GM12878 (cell line): ENCODE results near the gene MYBL2. TPM values are rescaled to one million over a fixed set of nuclear protein-coding genes. Genes with fewer than 3 reads are reported as not detected.

Experiments
- ATAC-seq: fragments of 200-7000 bp; cut with Tn5 transposase; 3 replicates; pipeline ENCODE4 v1.9.1; 2020; ENCODE audit warnings: mild to moderate bottlenecking, moderate library complexity
- BruUV-seq: library from RNA; stranded (reverse); fragments of 400-500 nt; replicated peaks from 2 replicates; lab custom pipeline; 2021; lab: Mats Ljungman, UMichigan
- CTCF ChIA-PET: fragments of 300-600 bp; sonication (Branson Sonifier 250); formaldehyde crosslinking; extraction: SDS; loops from one replicate; lab custom pipeline; 2021; ENCODE audit warnings: inconsistent platforms; lab: Yijun Ruan, JAX
- POLR2A ChIA-PET: fragments of 350-600 bp; formaldehyde crosslinking; extraction: SDS; loops from one replicate; lab custom pipeline; 2021; ENCODE audit warnings: inconsistent platforms; lab: Charles Lee
- RAD21 ChIA-PET: fragments of 300-600 bp; sonication (Branson Sonifier 250); formaldehyde crosslinking; loops from one replicate; lab custom pipeline; 2023; ENCODE audit warnings: antibody characterized with exemption; ENCODE audit not compliant: unreplicated experiment; lab: Charles Lee
- SMC1A ChIA-PET: fragments of 300-600 bp; sonication (Branson Sonifier 250); formaldehyde crosslinking; loops from one replicate; lab custom pipeline; 2023; ENCODE audit not compliant: unreplicated experiment, uncharacterized antibody; lab: Charles Lee
- DNase-seq: peaks from one replicate; pipeline ENCODE4 v3.0.0-alpha.2; 2011; ENCODE audit warnings: low read depth, low spot score
- FAIRE-seq: peaks from 3 replicates; lab custom pipeline; 2011; peaks lifted over from hg19 to GRCh38; lab: Jason Lieb, UNC
- H2AFZ ChIP-seq: 2 replicates; pipeline ENCODE4 v1.6.0; 2011; ENCODE audit warnings: low read depth, low read length, control low read depth; ENCODE audit not compliant: control insufficient read depth
- H3K27ac ChIP-seq: 2 replicates; pipeline ENCODE4 v1.5.1; 2011; ENCODE audit warnings: control low read depth; ENCODE audit not compliant: control insufficient read depth, insufficient read depth
- H3K27me3 ChIP-seq, 2 experiments: replicated peaks in 1 of 2; 2 replicates each; pipeline versions ENCODE4 v1.6.0 to v1.6.1; 2011; ENCODE audit warnings: low read length in 1 of 2; ENCODE audit not compliant: control insufficient read depth in 2 of 2, insufficient read depth in 2 of 2
- H3K36me3 ChIP-seq, 2 experiments: 2 replicates each; pipeline ENCODE4 v1.5.1; 2011; ENCODE audit warnings: low read length in 1 of 2; ENCODE audit not compliant: control insufficient read depth in 2 of 2, insufficient read depth in 2 of 2
- H3K4me1 ChIP-seq: 2 replicates; pipeline ENCODE4 v1.6.1; 2011; ENCODE audit warnings: mild to moderate bottlenecking, low read length, moderate library complexity, mixed read lengths; ENCODE audit not compliant: control insufficient read depth, insufficient read depth
- H3K4me2 ChIP-seq: 2 replicates; pipeline ENCODE4 v1.6.0; 2011; ENCODE audit warnings: control low read depth; ENCODE audit not compliant: control insufficient read depth, insufficient read depth
- H3K4me3 ChIP-seq: fragments of 200-600 bp; sonication (generic); 2 replicates; pipeline ENCODE4 v1.5.1; 2016
- H3K79me2 ChIP-seq: 2 replicates; pipeline ENCODE4 v1.6.0; 2011; ENCODE audit warnings: low read length; ENCODE audit not compliant: control insufficient read depth, insufficient read depth
- H3K9ac ChIP-seq: 2 replicates; pipeline ENCODE4 v1.8.0; 2011; ENCODE audit warnings: low read length, control low read depth, mixed read lengths; ENCODE audit not compliant: control insufficient read depth, insufficient read depth
- H3K9me3 ChIP-seq: replicated peaks from 3 replicates; pipeline ENCODE4 v1.5.1; 2011; ENCODE audit warnings: mild to moderate bottlenecking, low read length; ENCODE audit not compliant: control insufficient read depth, insufficient read depth
- H4K20me1 ChIP-seq: 2 replicates; pipeline ENCODE4 v1.6.0; 2011; ENCODE audit not compliant: control insufficient read depth, insufficient read depth
- BCL11A ChIP-seq: IDR thresholded peaks from 2 replicates; pipeline ENCODE4 v1.6.1; 2011; ENCODE audit warnings: low read depth, low read length
- EED ChIP-seq: sonication (generic); IDR thresholded peaks from 2 replicates; pipeline ENCODE4 v1.6.1; 2016; ENCODE audit warnings: antibody characterized with exemption, low read depth
- EGR1 ChIP-seq, 2 experiments: IDR thresholded peaks; 1 replicate in 1 of 2; 2 replicates in 1 of 2; pipeline ENCODE4 v1.6.1; 2011 to 2012; ENCODE audit warnings: low read depth in 2 of 2, low read length in 2 of 2, borderline replicate concordance in 1 of 2, mild to moderate bottlenecking in 1 of 2, moderate library complexity in 1 of 2
- ESRRA ChIP-seq: IDR thresholded peaks from 2 replicates; pipeline ENCODE4 v1.6.1; 2012; ENCODE audit warnings: mild to moderate bottlenecking, low read length, improper control_type of control experiment
- HDGF ChIP-seq: fragments of 450-650 bp; IDR thresholded peaks from 2 replicates; pipeline ENCODE4 v1.6.1; 2016; ENCODE audit warnings: antibody characterized with exemption
- JUNB ChIP-seq: IDR thresholded peaks from 2 replicates; pipeline ENCODE4 v1.6.1; 2016; ENCODE audit warnings: antibody characterized with exemption, mild to moderate bottlenecking
- POLR2AphosphoS2 ChIP-seq: IDR thresholded peaks from 2 replicates; pipeline ENCODE4 v1.6.1; 2011; ENCODE audit warnings: low read depth, mild to moderate bottlenecking, low read length, improper control_type of control experiment, moderate library complexity
- RAD21 ChIP-seq: IDR thresholded peaks from 2 replicates; pipeline ENCODE4 v1.6.1; 2011; ENCODE audit warnings: mild to moderate bottlenecking, low read depth, low read length, moderate library complexity; ENCODE audit not compliant: insufficient read depth
- RUNX3 ChIP-seq: IDR thresholded peaks from 2 replicates; pipeline ENCODE4 v1.6.1; 2012; ENCODE audit warnings: low read length, inconsistent platforms
- SMAD1 ChIP-seq: fragments of 450-650 bp; IDR thresholded peaks from 2 replicates; pipeline ENCODE4 v1.6.1; 2018; ENCODE audit warnings: mild to moderate bottlenecking, low read depth; ENCODE audit not compliant: partially characterized antibody
- SMARCA5 ChIP-seq: fragments of 450-650 bp; IDR thresholded peaks from 2 replicates; pipeline ENCODE4 v1.6.1; 2017; ENCODE audit warnings: mild to moderate bottlenecking
- ZNF217 ChIP-seq: fragments of 450-650 bp; IDR thresholded peaks from 2 replicates; pipeline ENCODE4 v1.6.1; 2017; ENCODE audit warnings: antibody characterized with exemption, mild to moderate bottlenecking
- in situ Hi-C: fragments of 300-500 bp; cut with MboI; formaldehyde crosslinking; loops from 9 replicates; pipeline ENCODE4 v1.14.3; 2018; ENCODE audit warnings: mixed read lengths
- intact Hi-C: fragments of 100-400 bp; cut with micrococcal nuclease; formaldehyde crosslinking; loops from one replicate; pipeline ENCODE4 v1.14.2; 2022; ENCODE audit not compliant: unreplicated experiment
- polyA plus RNA-seq, 11 experiments: library from polyadenylated mRNA; depleted of rRNA in 4 of 11; unstranded in 6 of 11; stranded (reverse) in 5 of 11; fragments of >200 nt; fragmentation: Nextera tagmentation in 4 of 11; fragmentation: Illumina TruSeq in 1 of 11; extraction: Ambion mirVana in 4 of 11; extraction: Trizol in 1 of 11; gene quantifications; 1 replicate in 1 of 11; 2 replicates in 10 of 11; pipeline versions ENCODE4 v1.2.1 to v1.2.3, GENCODE V29; 2011 to 2016; ENCODE audit warnings: inconsistent platforms in 2 of 11, missing spikeins in 2 of 11, low read depth in 1 of 11
- total RNA-seq, 4 experiments: library from RNA; depleted of rRNA in 3 of 4; stranded (reverse); fragments of >200 nt in 3 of 4; fragmentation: Illumina TruSeq in 1 of 4; extraction: Trizol in 1 of 4; gene quantifications; 2 replicates each; pipeline versions ENCODE4 v1.2.1 to v1.2.3, GENCODE V29; 2013 to 2021
- TF ChIP-seq, protein P1 (sequence below): IDR thresholded peaks from 2 replicates; pipeline ENCODE4 v1.6.1; 2011; ENCODE audit warnings: low read depth, mild to moderate bottlenecking, low read length, moderate library complexity, borderline replicate concordance; ENCODE audit errors: extremely low read depth
- TF ChIP-seq, protein P2 (sequence below), 3 experiments: IDR thresholded peaks in 2 of 3; conservative IDR thresholded peaks in 1 of 3; 2 replicates each; pipeline ENCODE4 v1.5.1; 2011; ENCODE audit warnings: low read depth in 3 of 3, low read length in 3 of 3, mild to moderate bottlenecking in 3 of 3, control low read depth in 2 of 3, moderate library complexity in 2 of 3, inconsistent platforms in 1 of 3, mixed read lengths in 1 of 3; ENCODE audit not compliant: control insufficient read depth in 2 of 3, insufficient read depth in 1 of 3; ENCODE audit errors: extremely low read depth in 1 of 3
- TF ChIP-seq, protein P3 (sequence below): fragments of 450-650 bp; conservative IDR thresholded peaks from 2 replicates; pipeline ENCODE4 v1.6.1; 2017; ENCODE audit warnings: mild to moderate bottlenecking, moderate library complexity

Gene MYBL2
- total and polyA plus RNA-seq, 10 of the 15 experiments (the other 5 are each of a cell fraction or from before 2014, with no cell fraction given): 4.5 to 213 (median 74.2) TPM

DNA sequence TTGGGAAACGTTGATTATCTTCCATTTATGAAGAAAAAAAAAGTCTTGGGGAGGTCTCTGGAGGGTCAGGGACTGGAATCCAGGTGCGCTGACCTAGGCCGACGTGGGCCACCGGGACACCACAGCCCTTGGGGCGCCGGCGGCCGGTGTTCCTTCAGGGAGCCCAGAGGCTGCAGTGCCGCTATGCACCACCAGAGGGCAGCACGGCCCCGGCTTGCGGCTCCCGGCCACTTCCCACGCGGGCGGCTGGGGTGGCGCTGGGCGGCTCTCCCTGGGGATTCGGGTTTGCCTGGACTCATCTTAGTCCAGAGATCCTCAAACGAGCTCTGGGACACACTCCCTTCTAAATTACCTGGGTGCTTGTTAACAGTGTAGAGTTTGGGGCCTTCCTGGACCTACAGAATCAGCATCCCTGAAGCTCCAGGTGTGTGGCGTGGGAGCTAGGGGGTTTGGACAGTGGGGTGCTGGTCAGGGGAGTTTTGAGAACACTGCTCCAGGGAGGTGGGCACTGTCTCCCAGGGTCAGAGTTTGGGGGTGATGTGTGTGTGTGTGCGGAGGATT lies 82.9 kb downstream of the MYBL2 start (continued):
- 0 out of 2 replicates have a peak, but pooled peaks have one; percentile 7 for TF ChIP-seq BCL11A
- peak; percentile 71 for TF ChIP-seq EED
- no peak for TF ChIP-seq POLR2AphosphoS2
- TF ChIP-seq SMAD1: no peak
- TF ChIP-seq, protein P1, sequence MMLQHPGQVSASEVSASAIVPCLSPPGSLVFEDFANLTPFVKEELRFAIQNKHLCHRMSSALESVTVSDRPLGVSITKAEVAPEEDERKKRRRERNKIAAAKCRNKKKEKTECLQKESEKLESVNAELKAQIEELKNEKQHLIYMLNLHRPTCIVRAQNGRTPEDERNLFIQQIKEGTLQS: no peak
- no peak for TF ChIP-seq JUNB
- peak; percentile 95 for TF ChIP-seq RAD21

DNA sequence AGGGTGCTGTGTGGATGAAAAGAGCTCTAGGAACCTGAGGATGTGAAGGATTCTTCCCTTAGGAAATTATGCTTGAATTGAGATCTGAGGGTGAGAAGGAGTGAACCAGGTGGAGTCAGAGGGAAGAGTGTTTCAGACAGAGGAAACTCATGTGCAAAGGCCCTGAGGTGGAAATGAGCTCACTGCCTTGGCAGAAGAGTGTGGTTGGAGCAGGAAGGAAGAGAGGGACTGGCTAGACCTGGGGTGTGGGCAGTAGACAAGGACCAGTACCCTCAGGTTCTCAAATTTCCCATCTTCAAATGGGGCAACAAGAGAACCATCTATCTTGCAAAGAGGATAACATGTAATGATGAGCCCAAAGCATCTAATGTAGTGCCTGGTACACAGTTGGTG lies 83.9 kb downstream of the MYBL2 start:
- ATAC-seq (peak; percentile 13), FAIRE-seq (no peak), DNase-seq (no peak)
- ChIA-PET RAD21 (interaction anchor here (0.6 to 6.4 kb wide), 39 partner anchors 11 to 344 kb away, joined by 3 to 182 read pairs (median 8); no protein-coding TSS in a partner anchor), POLR2A (interaction anchor here (0.9 to 4.7 kb wide), 10 partner anchors 14 to 333 kb away, joined by 3 to 21 read pairs (median 6); no protein-coding TSS in a partner anchor), CTCF (interaction anchor here (0.6 to 6.1 kb wide), 43 partner anchors 11 to 466 kb away, joined by 3 to 223 read pairs (median 4); no protein-coding TSS in a partner anchor), SMC1A (interaction anchor here (0.7 to 8.9 kb wide), 46 partner anchors 13 to 439 kb away, joined by 3 to 164 read pairs (median 7); partner anchors contain the start of gene TOX2)
- peak overlapping the region; percentile 84 for H3K27ac ChIP-seq
- in situ Hi-C loops (loop anchor here (5.0 kb wide), 1 partner anchor 332 kb away; no protein-coding TSS in a partner anchor), intact Hi-C loops (loop anchor here (1.0 to 2.0 kb wide), 7 partner anchors 38 to 330 kb away; partner anchors contain the start of gene TOX2)
- BruUV-seq: TSS peak; percentile 82
- no peaks in the 10 kb centered on the region for H3K36me3 ChIP-seq
- peak overlapping the region; percentile 19 for H3K9ac ChIP-seq
- no peak for TF ChIP-seq ESRRA
- TF ChIP-seq SMARCA5: peak; percentile 95
- TF ChIP-seq, protein P2, sequence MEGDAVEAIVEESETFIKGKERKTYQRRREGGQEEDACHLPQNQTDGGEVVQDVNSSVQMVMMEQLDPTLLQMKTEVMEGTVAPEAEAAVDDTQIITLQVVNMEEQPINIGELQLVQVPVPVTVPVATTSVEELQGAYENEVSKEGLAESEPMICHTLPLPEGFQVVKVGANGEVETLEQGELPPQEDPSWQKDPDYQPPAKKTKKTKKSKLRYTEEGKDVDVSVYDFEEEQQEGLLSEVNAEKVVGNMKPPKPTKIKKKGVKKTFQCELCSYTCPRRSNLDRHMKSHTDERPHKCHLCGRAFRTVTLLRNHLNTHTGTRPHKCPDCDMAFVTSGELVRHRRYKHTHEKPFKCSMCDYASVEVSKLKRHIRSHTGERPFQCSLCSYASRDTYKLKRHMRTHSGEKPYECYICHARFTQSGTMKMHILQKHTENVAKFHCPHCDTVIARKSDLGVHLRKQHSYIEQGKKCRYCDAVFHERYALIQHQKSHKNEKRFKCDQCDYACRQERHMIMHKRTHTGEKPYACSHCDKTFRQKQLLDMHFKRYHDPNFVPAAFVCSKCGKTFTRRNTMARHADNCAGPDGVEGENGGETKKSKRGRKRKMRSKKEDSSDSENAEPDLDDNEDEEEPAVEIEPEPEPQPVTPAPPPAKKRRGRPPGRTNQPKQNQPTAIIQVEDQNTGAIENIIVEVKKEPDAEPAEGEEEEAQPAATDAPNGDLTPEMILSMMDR (IDR thresholded peaks at IDR 0.05 in 2 of 3, conservative IDR thresholded peaks at IDR 0.05 in 1 of 3; ENCODE audit: control insufficient read depth in 2 of 3, extremely low read depth in 1 of 3, insufficient read depth in 1 of 3, low read depth in 3 of 3, low read length in 3 of 3): 0 out of 6 replicates have a peak, but pooled peaks of 1 of the 3 experiments have one; percentile 8
- TF ChIP-seq HDGF: peak; percentile 46; the same call in 1 of the 2 replicates
- TF ChIP-seq RUNX3: no peak
- TF ChIP-seq, protein P3, sequence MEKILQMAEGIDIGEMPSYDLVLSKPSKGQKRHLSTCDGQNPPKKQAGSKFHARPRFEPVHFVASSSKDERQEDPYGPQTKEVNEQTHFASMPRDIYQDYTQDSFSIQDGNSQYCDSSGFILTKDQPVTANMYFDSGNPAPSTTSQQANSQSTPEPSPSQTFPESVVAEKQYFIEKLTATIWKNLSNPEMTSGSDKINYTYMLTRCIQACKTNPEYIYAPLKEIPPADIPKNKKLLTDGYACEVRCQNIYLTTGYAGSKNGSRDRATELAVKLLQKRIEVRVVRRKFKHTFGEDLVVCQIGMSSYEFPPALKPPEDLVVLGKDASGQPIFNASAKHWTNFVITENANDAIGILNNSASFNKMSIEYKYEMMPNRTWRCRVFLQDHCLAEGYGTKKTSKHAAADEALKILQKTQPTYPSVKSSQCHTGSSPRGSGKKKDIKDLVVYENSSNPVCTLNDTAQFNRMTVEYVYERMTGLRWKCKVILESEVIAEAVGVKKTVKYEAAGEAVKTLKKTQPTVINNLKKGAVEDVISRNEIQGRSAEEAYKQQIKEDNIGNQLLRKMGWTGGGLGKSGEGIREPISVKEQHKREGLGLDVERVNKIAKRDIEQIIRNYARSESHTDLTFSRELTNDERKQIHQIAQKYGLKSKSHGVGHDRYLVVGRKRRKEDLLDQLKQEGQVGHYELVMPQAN: peak; percentile 19; the same call in 1 of the 2 replicates
- TF ChIP-seq ZNF217: no peak
- TF ChIP-seq EGR1 (IDR thresholded peaks at IDR 0.05; ENCODE audit: borderline replicate concordance in 1 of 2, low read depth in 2 of 2, low read length in 2 of 2): peak in 1 of 2 experiments; percentile 17; a peak in 1 of 3 replicates
- no peak overlapping the region; the same call in 1 of the 2 replicates for H2AFZ ChIP-seq
- 0 out of 2 replicates have a peak overlapping the region, but pooled peaks have one; percentile 3 for H3K4me3 ChIP-seq
- no peaks in the 10 kb centered on the region for H3K27me3 ChIP-seq
- H3K79me2 ChIP-seq: no peaks in the 10 kb centered on the region
- H3K4me2 ChIP-seq: peak overlapping the region; percentile 38
- H3K4me1 ChIP-seq: peaks cover 34% of the 10 kb centered on the region
- H4K20me1 ChIP-seq: no peaks in the 10 kb centered on the region
- H3K9me3 ChIP-seq: no peaks in the 10 kb centered on the region; the same call in 2 of the 3 replicates
